ENCODE data around the gene PDE4D.

The PDE4D gene

GRCh38 chr5:59893429-59894227 is at the start of gene PDE4D:
Gene PDE4D (minus strand): TSS chr5:59893726.
- H3K36me3 ChIP-seq (ENCODE audit: insufficient read depth, low read length) = no peaks in the 10 kb centered on the region
- peaks cover 15 to 29% of the 10 kb centered on the region in 2 donors for H3K27me3 ChIP-seq (ENCODE audit: control insufficient read depth in 1 of 2, insufficient read depth in 2 of 2, low read length in 2 of 2)
- H3K9ac ChIP-seq (ENCODE audit: low read length) = no peak within 1 kb of the TSS
- H3K4me1 ChIP-seq (ENCODE audit: insufficient read depth, low read length) = peaks cover 6% of the 10 kb centered on the region
- no peaks in the 10 kb centered on the region for H3K9me3 ChIP-seq (ENCODE audit: low read length)
- no peak within 1 kb of the TSS for H3K27ac ChIP-seq (ENCODE audit: low read depth, low read length)
- peak within 1 kb of the TSS in 1 of 2 donors; percentile 22 for H3K4me3 ChIP-seq (ENCODE audit: low read depth in 1 of 2, low read length in 2 of 2)

- no peak overlapping the region for H3K9ac ChIP-seq (ENCODE audit: low read length)
- H3K4me1 ChIP-seq (ENCODE audit: insufficient read depth, low read length) = no peaks in the 10 kb centered on the region
- H3K36me3 ChIP-seq (ENCODE audit: insufficient read depth, low read length) = no peaks in the 10 kb centered on the region
- H3K4me3 ChIP-seq (ENCODE audit: low read depth in 1 of 2, low read length in 2 of 2) = no peak overlapping the region
- H3K27me3 ChIP-seq (ENCODE audit: control insufficient read depth in 1 of 2, insufficient read depth in 2 of 2, low read length in 2 of 2) = no peaks in the 10 kb centered on the region
- no peaks in the 10 kb centered on the region for H3K9me3 ChIP-seq (ENCODE audit: low read length)
- no peak overlapping the region for H3K27ac ChIP-seq (ENCODE audit: low read depth, low read length)
These were observed 44.1 kb upstream of the PDE4D start for GRCh38 chr5:59937633-59938032.

- no peaks in the 10 kb centered on the region for H3K4me1 ChIP-seq (ENCODE audit: insufficient read depth, low read length)
These were observed 29.9 kb upstream of the PDE4D start for GRCh38 chr5:59923465-59923864.

GRCh38 chr5:59922220-59922619 is 28.7 kb upstream of the PDE4D start:
- Histone ChIP-seq H3K4me1 (ENCODE audit: insufficient read depth, low read length) (no peaks in the 10 kb centered on the region), H3K27me3 (ENCODE audit: control insufficient read depth in 1 of 2, insufficient read depth in 2 of 2, low read length in 2 of 2) (no peaks in the 10 kb centered on the region), H3K9me3 (ENCODE audit: low read length) (no peaks in the 10 kb centered on the region), H3K9ac (ENCODE audit: low read length) (no peak overlapping the region), H3K27ac (ENCODE audit: low read depth, low read length) (no peak overlapping the region), H3K4me3 (ENCODE audit: low read depth in 1 of 2, low read length in 2 of 2) (no peak overlapping the region), H3K36me3 (ENCODE audit: insufficient read depth, low read length) (no peaks in the 10 kb centered on the region)

More at GRCh38 chr5:59923465-59923864, 29.9 kb upstream of the PDE4D start:
- Histone ChIP-seq H3K36me3 (ENCODE audit: insufficient read depth, low read length) (no peaks in the 10 kb centered on the region), H3K9ac (ENCODE audit: low read length) (no peak overlapping the region), H3K9me3 (ENCODE audit: low read length) (no peaks in the 10 kb centered on the region), H3K4me3 (ENCODE audit: low read depth in 1 of 2, low read length in 2 of 2) (no peak overlapping the region), H3K27ac (ENCODE audit: low read depth, low read length) (no peak overlapping the region), H3K27me3 (ENCODE audit: control insufficient read depth in 1 of 2, insufficient read depth in 2 of 2, low read length in 2 of 2) (no peaks in the 10 kb centered on the region)

- Histone ChIP-seq H3K9ac (ENCODE audit: low read length) (no peak overlapping the region), H3K9me3 (ENCODE audit: low read length) (no peaks in the 10 kb centered on the region)
These were observed 28.3 kb upstream of the PDE4D start for GRCh38 chr5:59921816-59922215.

GRCh38 chr5:59919484-59919883 is 26.0 kb upstream of the PDE4D start:
- no peaks in the 10 kb centered on the region for H3K4me1 ChIP-seq (ENCODE audit: insufficient read depth, low read length)
- no peaks in the 10 kb centered on the region for H3K36me3 ChIP-seq (ENCODE audit: insufficient read depth, low read length)
- no peaks in the 10 kb centered on the region for H3K27me3 ChIP-seq (ENCODE audit: control insufficient read depth in 1 of 2, insufficient read depth in 2 of 2, low read length in 2 of 2)
- H3K9ac ChIP-seq (ENCODE audit: low read length) = no peak overlapping the region
- no peaks in the 10 kb centered on the region for H3K9me3 ChIP-seq (ENCODE audit: low read length)
- H3K27ac ChIP-seq (ENCODE audit: low read depth, low read length) = no peak overlapping the region
- H3K4me3 ChIP-seq (ENCODE audit: low read depth in 1 of 2, low read length in 2 of 2) = no peak overlapping the region

More at GRCh38 chr5:59921816-59922215, 28.3 kb upstream of the PDE4D start:
- Histone ChIP-seq H3K27me3 (ENCODE audit: control insufficient read depth in 1 of 2, insufficient read depth in 2 of 2, low read length in 2 of 2) (no peaks in the 10 kb centered on the region), H3K4me3 (ENCODE audit: low read depth in 1 of 2, low read length in 2 of 2) (no peak overlapping the region), H3K4me1 (ENCODE audit: insufficient read depth, low read length) (no peaks in the 10 kb centered on the region), H3K27ac (ENCODE audit: low read depth, low read length) (no peak overlapping the region), H3K36me3 (ENCODE audit: insufficient read depth, low read length) (no peaks in the 10 kb centered on the region)

GRCh38 chr5:59917121-59917520 is 23.6 kb upstream of the PDE4D start:
- H3K36me3 ChIP-seq (ENCODE audit: insufficient read depth, low read length) = no peaks in the 10 kb centered on the region
- H3K4me3 ChIP-seq (ENCODE audit: low read depth in 1 of 2, low read length in 2 of 2) = no peak overlapping the region
- H3K27me3 ChIP-seq (ENCODE audit: control insufficient read depth in 1 of 2, insufficient read depth in 2 of 2, low read length in 2 of 2) = no peaks in the 10 kb centered on the region
- no peaks in the 10 kb centered on the region for H3K9me3 ChIP-seq (ENCODE audit: low read length)
- H3K4me1 ChIP-seq (ENCODE audit: insufficient read depth, low read length) = no peaks in the 10 kb centered on the region
- H3K9ac ChIP-seq (ENCODE audit: low read length) = no peak overlapping the region
- no peak overlapping the region for H3K27ac ChIP-seq (ENCODE audit: low read depth, low read length)

- no peaks in the 10 kb centered on the region for H3K27me3 ChIP-seq (ENCODE audit: control insufficient read depth in 1 of 2, insufficient read depth in 2 of 2, low read length in 2 of 2)
- H3K36me3 ChIP-seq (ENCODE audit: insufficient read depth, low read length) = no peaks in the 10 kb centered on the region
- H3K9ac ChIP-seq (ENCODE audit: low read length) = no peak overlapping the region
- no peaks in the 10 kb centered on the region for H3K9me3 ChIP-seq (ENCODE audit: low read length)
- H3K4me3 ChIP-seq (ENCODE audit: low read depth in 1 of 2, low read length in 2 of 2) = no peak overlapping the region
- no peaks in the 10 kb centered on the region for H3K4me1 ChIP-seq (ENCODE audit: insufficient read depth, low read length)
- H3K27ac ChIP-seq (ENCODE audit: low read depth, low read length) = no peak overlapping the region
These were observed 11.7 kb upstream of the PDE4D start for GRCh38 chr5:59905188-59905587.

- no peaks in the 10 kb centered on the region for H3K36me3 ChIP-seq (ENCODE audit: insufficient read depth, low read length)
- peaks cover 8 to 20% of the 10 kb centered on the region in 2 donors for H3K27me3 ChIP-seq (ENCODE audit: control insufficient read depth in 1 of 2, insufficient read depth in 2 of 2, low read length in 2 of 2)
- H3K4me1 ChIP-seq (ENCODE audit: insufficient read depth, low read length) = peaks cover 6% of the 10 kb centered on the region
- H3K9me3 ChIP-seq (ENCODE audit: low read length) = no peaks in the 10 kb centered on the region
- H3K4me3 ChIP-seq (ENCODE audit: low read depth in 1 of 2, low read length in 2 of 2) = no peak overlapping the region
- no peak overlapping the region for H3K27ac ChIP-seq (ENCODE audit: low read depth, low read length)
- no peak overlapping the region for H3K9ac ChIP-seq (ENCODE audit: low read length)
These were observed 3.5 kb upstream of the PDE4D start for GRCh38 chr5:59897075-59897474.

GRCh38 chr5:59891962-59892643 is 1.4 kb downstream of the PDE4D start:
- no peak overlapping the region for H3K9ac ChIP-seq (ENCODE audit: low read length)
- no peaks in the 10 kb centered on the region for H3K36me3 ChIP-seq (ENCODE audit: insufficient read depth, low read length)
- no peaks in the 10 kb centered on the region for H3K9me3 ChIP-seq (ENCODE audit: low read length)
- no peak overlapping the region for H3K4me3 ChIP-seq (ENCODE audit: low read depth in 1 of 2, low read length in 2 of 2)
- H3K4me1 ChIP-seq (ENCODE audit: insufficient read depth, low read length) = peaks cover 6% of the 10 kb centered on the region
- no peak overlapping the region for H3K27ac ChIP-seq (ENCODE audit: low read depth, low read length)
- H3K27me3 ChIP-seq (ENCODE audit: control insufficient read depth in 1 of 2, insufficient read depth in 2 of 2, low read length in 2 of 2) = peaks cover 15 to 25% of the 10 kb centered on the region in 2 donors

GRCh38 chr5:59887274-59887673 is 6.3 kb downstream of the PDE4D start:
- Histone ChIP-seq H3K9ac (ENCODE audit: low read length) (no peak overlapping the region), H3K4me3 (ENCODE audit: low read depth in 1 of 2, low read length in 2 of 2) (no peak overlapping the region), H3K27me3 (ENCODE audit: control insufficient read depth in 1 of 2, insufficient read depth in 2 of 2, low read length in 2 of 2) (peaks cover 8 to 11% of the 10 kb centered on the region in 2 donors), H3K9me3 (ENCODE audit: low read length) (no peaks in the 10 kb centered on the region), H3K27ac (ENCODE audit: low read depth, low read length) (no peak overlapping the region), H3K4me1 (ENCODE audit: insufficient read depth, low read length) (no peaks in the 10 kb centered on the region), H3K36me3 (ENCODE audit: insufficient read depth, low read length) (no peaks in the 10 kb centered on the region)

Data from muscle layer of colon (tissue), 2 donors.